Esophagus squamous epithelium (tissue), 4 donors: ENCODE data around the gene GALE.

ENCODE experiments used
- CTCF ChIP-seq, 6 experiments: fragments of 450-650 bp in 4 of 6; fragments of 200-600 bp in 2 of 6; sonication (generic) in 2 of 6; IDR thresholded peaks; one replicate each; pipeline ENCODE4 v1.5.1; 2016 to 2019; ENCODE audit warnings: antibody characterized with exemption in 6 of 6, mild to moderate bottlenecking in 4 of 6, moderate library complexity in 4 of 6
- POLR2A ChIP-seq, 4 donors: fragments of 450-650 bp; IDR thresholded peaks; one replicate each; pipeline ENCODE4 v1.6.1; 2017; ENCODE audit warnings: antibody characterized with exemption in 4 of 4, mild to moderate bottlenecking in 4 of 4, moderate library complexity in 3 of 4

GRCh38 chr1:23805025-23805424, 4.5 kb upstream of the GALE start:
- TF ChIP-seq POLR2A (IDR thresholded peaks at IDR 0.05) = no peak
- TF ChIP-seq CTCF (IDR thresholded peaks at IDR 0.05) = no peak
